Measurements from ENCODE around the gene UBE2S. TPM values are rescaled to one million over a fixed set of nuclear protein-coding genes. Genes with fewer than 3 reads are reported as not detected.

UBE2S gene
- total and polyA plus RNA-seq, 11 donors, result 10.9 to 51.8 (median 27.6) TPM

DNA sequence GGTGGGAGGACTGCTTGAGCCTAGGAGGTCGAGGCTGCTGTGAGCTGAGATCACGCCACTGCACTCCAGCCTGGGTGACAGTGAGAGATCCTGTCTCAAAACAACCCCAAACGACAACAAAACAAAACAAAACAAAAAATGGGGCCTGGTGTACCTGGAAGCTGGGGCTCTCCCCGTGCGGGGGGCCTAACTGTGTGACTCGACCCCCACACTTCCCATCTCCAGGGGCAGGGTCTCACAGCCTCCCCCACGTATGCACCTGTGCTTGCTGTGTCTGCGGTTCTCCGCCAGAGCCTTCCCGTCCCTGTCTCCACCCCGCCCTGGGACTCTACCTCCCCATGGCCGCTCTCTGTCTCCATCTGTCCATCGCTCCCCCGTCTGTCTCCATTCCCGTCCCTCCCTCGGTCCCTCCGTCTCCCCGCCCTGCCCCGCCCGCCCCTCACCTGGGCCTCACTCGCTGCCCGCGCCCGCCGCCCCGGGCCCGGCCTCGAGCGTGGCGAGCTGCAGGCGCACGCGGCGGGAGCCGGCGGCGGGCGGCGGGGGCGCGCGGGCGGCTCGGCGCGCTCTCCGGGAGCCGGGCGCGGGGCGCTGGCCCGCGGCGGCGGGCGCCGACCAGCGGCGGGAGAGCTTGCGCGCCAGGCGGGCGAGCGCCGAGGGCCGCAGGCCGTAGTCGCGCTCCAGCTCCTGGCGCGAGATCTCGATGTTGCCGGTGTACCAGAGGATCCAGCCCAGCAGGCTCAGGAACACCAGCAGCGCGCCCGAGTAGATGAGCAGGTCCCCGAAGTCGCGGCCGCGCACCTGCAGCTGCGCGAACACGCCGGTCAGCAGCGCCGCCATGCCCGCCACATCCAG is 24.1 kb downstream of the UBE2S start:
- Histone ChIP-seq H3K27ac (peak overlapping the region in 10 of 12 donors; percentile 85 to 97 (median 94)), H3K4me3 (peak overlapping the region in 11 of 12 donors; percentile 24 to 87 (median 74)), H3K4me1 (peaks cover 14 to 45% (median 34%) of the 10 kb centered on the region in 12 donors), H3K36me3 (peaks cover 0 to 19% (median 16%) of the 10 kb centered on the region in 9 donors), H3K9me3 (no peaks in the 10 kb centered on the region), H3K27me3 (no peaks in the 10 kb centered on the region)
- intact Hi-C loops (cut with DNase I), result loop anchor here in 8 of 10 donors (2.0 to 10.0 kb wide), 8 partner anchors 25 to 251 kb away; partner anchors contain the start of genes BRSK1 (in 1 of the 8), HSPBP1 (in 1 of the 8) and KMT5C (in 1 of the 8)
- 5 to 13% (median 5%) methylated on average over 23 to 88 of the region's 88 CpGs for WGBS, 4 donors
- ATAC-seq, result peak in 1 of 4 donors; percentile 4
- DNase-seq, result peak; percentile 39 to 76 (median 53)
- TF ChIP-seq POLR2A (IDR thresholded peaks at IDR 0.05), result no peak
- TF ChIP-seq, protein P1, sequence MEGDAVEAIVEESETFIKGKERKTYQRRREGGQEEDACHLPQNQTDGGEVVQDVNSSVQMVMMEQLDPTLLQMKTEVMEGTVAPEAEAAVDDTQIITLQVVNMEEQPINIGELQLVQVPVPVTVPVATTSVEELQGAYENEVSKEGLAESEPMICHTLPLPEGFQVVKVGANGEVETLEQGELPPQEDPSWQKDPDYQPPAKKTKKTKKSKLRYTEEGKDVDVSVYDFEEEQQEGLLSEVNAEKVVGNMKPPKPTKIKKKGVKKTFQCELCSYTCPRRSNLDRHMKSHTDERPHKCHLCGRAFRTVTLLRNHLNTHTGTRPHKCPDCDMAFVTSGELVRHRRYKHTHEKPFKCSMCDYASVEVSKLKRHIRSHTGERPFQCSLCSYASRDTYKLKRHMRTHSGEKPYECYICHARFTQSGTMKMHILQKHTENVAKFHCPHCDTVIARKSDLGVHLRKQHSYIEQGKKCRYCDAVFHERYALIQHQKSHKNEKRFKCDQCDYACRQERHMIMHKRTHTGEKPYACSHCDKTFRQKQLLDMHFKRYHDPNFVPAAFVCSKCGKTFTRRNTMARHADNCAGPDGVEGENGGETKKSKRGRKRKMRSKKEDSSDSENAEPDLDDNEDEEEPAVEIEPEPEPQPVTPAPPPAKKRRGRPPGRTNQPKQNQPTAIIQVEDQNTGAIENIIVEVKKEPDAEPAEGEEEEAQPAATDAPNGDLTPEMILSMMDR (IDR thresholded peaks at IDR 0.05), result peak in 7 of 12 donors; percentile 17 to 53 (median 35)

- intact Hi-C loops (cut with DNase I), result loop anchor here in 7 of 10 donors (2.0 to 10.0 kb wide), 6 partner anchors 78 to 252 kb away; partner anchors contain the start of genes BRSK1 (in 1 of the 7) and HSPBP1 (in 1 of the 7)
- TF ChIP-seq POLR2A (IDR thresholded peaks at IDR 0.05), result no peak
- TF ChIP-seq, protein P1 (IDR thresholded peaks at IDR 0.05), result no peak
- no peak overlapping the region for H3K4me3 ChIP-seq
- no peaks in the 10 kb centered on the region for H3K9me3 ChIP-seq
- ATAC-seq, result no peak
- no peak for DNase-seq
- H3K27me3 ChIP-seq, result peaks cover 0 to 8% (median 4%) of the 10 kb centered on the region in 9 donors
- 96 to 99% (median 98%) methylated on average over 3 of the region's 3 CpGs for WGBS, 4 donors
- H3K36me3 ChIP-seq, result peaks cover 0 to 10% (median 7%) of the 10 kb centered on the region in 9 donors
- H3K27ac ChIP-seq, result no peak overlapping the region
- H3K4me1 ChIP-seq, result peaks cover 14 to 39% (median 26%) of the 10 kb centered on the region in 12 donors
Observed at GRCh38 chr19:55382522-55383054, 25.0 kb downstream of the UBE2S start.

DNA sequence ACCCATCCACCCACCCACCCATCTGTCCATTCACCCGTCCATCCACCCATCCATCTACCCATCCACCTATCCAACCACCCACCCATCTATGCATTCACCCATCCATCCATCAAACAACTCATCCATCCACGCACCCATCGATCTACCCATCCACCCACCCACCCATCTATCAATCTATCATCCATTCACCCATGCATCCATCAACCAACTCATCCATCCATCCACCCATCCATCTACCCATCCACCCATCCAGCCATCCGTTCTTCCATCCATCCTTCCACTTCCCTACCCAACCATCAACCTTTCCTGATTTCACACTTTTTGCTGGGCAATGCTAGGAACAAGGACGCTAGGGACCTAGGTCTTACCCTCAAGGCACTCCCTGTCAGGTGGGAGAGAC is 25.6 kb downstream of the UBE2S start:
- 96 to 99% (median 98%) methylated on average over 5 of the region's 5 CpGs for WGBS, 4 donors
- DNase-seq (no peak), ATAC-seq (no peak)
- H3K36me3 ChIP-seq, result peaks cover 0 to 4% (median under 1%) of the 10 kb centered on the region in 9 donors
- no peaks in the 10 kb centered on the region for H3K9me3 ChIP-seq
- peaks cover 9 to 37% (median 23%) of the 10 kb centered on the region in 12 donors for H3K4me1 ChIP-seq
- TF ChIP-seq POLR2A (IDR thresholded peaks at IDR 0.05), result no peak
- intact Hi-C loops (cut with DNase I), result loop anchor here in 7 of 10 donors (2.0 to 10.0 kb wide), 6 partner anchors 77 to 253 kb away; partner anchors contain the start of genes BRSK1 (in 1 of the 7) and HSPBP1 (in 1 of the 7)
- no peak overlapping the region for H3K4me3 ChIP-seq
- no peak overlapping the region for H3K27ac ChIP-seq
- H3K27me3 ChIP-seq, result peaks cover 0 to 14% (median 7%) of the 10 kb centered on the region in 9 donors

- intact Hi-C loops (cut with DNase I), result loop anchor here in 2 of 10 donors (10.0 kb wide), 1 partner anchor 74 kb away; no protein-coding TSS in a partner anchor
- no peak for DNase-seq
- TF ChIP-seq, protein P1 (IDR thresholded peaks at IDR 0.05), result no peak
- TF ChIP-seq POLR2A (IDR thresholded peaks at IDR 0.05), result no peak
- ATAC-seq, result no peak
- no peaks in the 10 kb centered on the region for H3K36me3 ChIP-seq
- WGBS, 4 donors, result 56 to 74% (median 71%) methylated on average over 9 to 11 of the region's 11 CpGs
- peaks cover under 1 to 21% (median 7%) of the 10 kb centered on the region in 12 donors for H3K4me1 ChIP-seq
- H3K9me3 ChIP-seq, result no peaks in the 10 kb centered on the region
- H3K27me3 ChIP-seq, result peaks cover 0 to 39% (median 28%) of the 10 kb centered on the region in 9 donors
- no peak overlapping the region for H3K27ac ChIP-seq
- no peak overlapping the region for H3K4me3 ChIP-seq
Observed at GRCh38 chr19:55379174-55379573, 28.4 kb downstream of the UBE2S start.

Data from heart left ventricle (tissue), 16 donors.